GM12892 (cell line): ENCODE results near the gene SEC22C.

Experiments used
- POLR2A ChIP-seq: IDR thresholded peaks from 2 replicates; pipeline ENCODE4 v1.6.1; 2011; ENCODE audit warnings: low read depth, low read length, control low read depth
- POLR2AphosphoS5 ChIP-seq: IDR thresholded peaks from 2 replicates; pipeline ENCODE4 v1.6.1; 2011; ENCODE audit warnings: low read depth, low read length, control low read depth

DNA sequence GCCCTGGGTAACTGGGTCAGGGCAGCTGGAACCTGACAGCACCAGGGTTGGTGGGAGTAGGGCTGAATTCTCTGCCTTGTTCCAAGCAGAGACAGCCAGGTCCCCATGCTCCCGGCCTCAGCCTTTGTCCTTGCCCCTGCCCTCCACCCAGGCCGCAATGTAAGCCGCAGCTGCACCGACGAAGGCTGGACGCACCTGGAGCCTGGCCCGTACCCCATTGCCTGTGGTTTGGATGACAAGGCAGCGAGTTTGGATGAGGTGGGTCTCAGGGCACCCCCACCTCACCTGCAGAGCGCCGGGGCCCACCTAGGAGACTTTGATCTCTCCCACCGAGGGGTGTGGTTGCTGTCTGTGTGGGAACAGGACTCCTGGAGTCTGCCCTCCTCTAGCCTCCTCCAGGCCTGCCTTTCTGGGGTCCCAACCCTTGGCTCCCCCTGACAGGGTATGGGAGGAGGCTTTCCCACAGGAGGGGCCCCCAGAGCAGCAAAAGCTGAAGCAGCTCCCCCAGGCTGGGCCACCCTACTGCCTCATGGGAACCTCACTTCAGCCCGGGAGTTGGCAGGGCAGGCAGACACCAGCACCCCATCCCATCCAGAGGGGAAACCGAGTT is 55.9 kb downstream of the SEC22C start:
- TF ChIP-seq POLR2AphosphoS5 (no peak), POLR2A (no peak)
